Measurements from ENCODE around the gene FOLR2.

- TF ChIP-seq CTCF (IDR thresholded peaks at IDR 0.05; ENCODE audit: low read depth, low read length) (no peak), EZH2phosphoT487 (IDR thresholded peaks at IDR 0.05; ENCODE audit: low read depth) (no peak)
These were observed 35.0 kb downstream of the FOLR2 start for GRCh38 chr11:72251614-72252013.
